Stimulated activated naive B cell treated with anti-CD40 and anti-IgM and Interleukin-4, amounts not matched to agents 10 μg/mL and 1 μg/mL and 100 μg/mL, for 72 hours (primary cell): Measurements from ENCODE around the gene THOP1.
"Not testable (repeated sequence)": the region's sequence is repeated elsewhere in the genome, so short reads cannot be mapped to it uniquely, and the experiment has no call there.

ENCODE experiments used
- ATAC-seq, 2 donors: fragments of 150-1000 bp; cut with Tn5 transposase; replicated peaks; 2 replicates each; pipeline ENCODE4 v1.10.0; 2021; ENCODE audit warnings: moderate library complexity in 1 of 2
- DNase-seq: peaks from one replicate; pipeline ENCODE4 v3.0.0; 2021
- H3K27ac Mint-ChIP-seq: one replicate; pipeline ENCODE4 v1.8.0; 2022; ENCODE audit warnings: mild to moderate bottlenecking, mixed read lengths
- H3K27me3 Mint-ChIP-seq, 2 donors: one replicate each; pipeline ENCODE4 v1.8.0; 2022; ENCODE audit warnings: mixed read lengths in 2 of 2
- H3K36me3 Mint-ChIP-seq, 2 donors: one replicate each; pipeline ENCODE4 v1.8.0; 2022; ENCODE audit warnings: mixed read lengths in 2 of 2, mild to moderate bottlenecking in 1 of 2
- H3K4me1 Mint-ChIP-seq, 2 donors: one replicate each; pipeline ENCODE4 v1.8.0; 2022; ENCODE audit warnings: mixed read lengths in 2 of 2, mild to moderate bottlenecking in 1 of 2
- H3K4me3 Mint-ChIP-seq, 2 donors: one replicate each; pipeline ENCODE4 v1.8.0; 2022; ENCODE audit warnings: mild to moderate bottlenecking in 2 of 2, mixed read lengths in 2 of 2, moderate library complexity in 1 of 2
- H3K9me3 Mint-ChIP-seq, 2 donors: one replicate each; pipeline ENCODE4 v1.8.0; 2022; ENCODE audit warnings: mixed read lengths in 2 of 2, mild to moderate bottlenecking in 1 of 2

Gene THOP1

DNA sequence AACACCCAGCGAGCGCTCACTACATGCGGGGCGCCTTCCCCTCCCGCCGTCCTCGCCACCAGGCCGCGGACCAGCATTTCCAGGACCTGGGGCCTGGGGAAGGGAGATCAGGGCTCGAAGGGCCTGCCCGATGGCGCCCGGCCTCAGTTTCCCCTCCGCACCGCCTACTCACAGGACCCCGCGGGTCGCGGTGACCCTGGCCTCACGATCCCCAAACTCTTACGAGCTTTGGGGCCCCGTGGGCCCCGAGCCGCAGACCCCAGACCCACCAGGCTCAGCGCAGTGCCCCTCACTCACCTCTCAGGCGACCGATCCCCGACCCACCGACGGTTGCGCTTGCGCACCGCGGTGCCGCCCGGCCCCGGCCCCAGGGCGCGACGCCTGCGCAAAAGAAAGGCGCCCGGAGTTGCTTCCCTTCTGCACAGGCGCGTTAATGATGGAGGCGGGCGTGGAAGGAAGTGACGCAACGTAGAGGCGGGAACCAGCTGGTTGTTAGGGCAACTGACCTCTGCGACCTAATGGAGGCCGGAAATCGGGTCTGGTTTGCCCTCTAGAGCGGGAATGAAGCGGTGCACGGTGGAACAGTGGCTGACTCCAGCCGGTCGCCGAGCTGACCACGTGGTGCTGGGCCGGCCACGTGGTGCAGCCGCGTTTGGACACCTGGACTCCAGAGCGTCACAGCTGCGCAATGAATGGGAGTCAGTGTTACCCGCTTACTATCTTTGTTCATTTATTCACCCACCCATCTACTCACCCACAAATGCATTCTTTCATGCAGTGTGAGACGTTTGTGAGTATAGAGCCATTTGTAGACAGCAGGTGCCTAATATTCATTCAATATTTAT lies 2.1 kb upstream of the THOP1 start, which contains the start of gene SGTA:
TSS of gene SGTA (minus strand) at position 338 of the 845 bp plus-strand sequence. CDS start 14,205 bp downstream, outside the sequence.
- H3K36me3 Mint-ChIP-seq = peaks cover 15 to 23% of the 10 kb centered on the region in 2 donors
- ATAC-seq (peak; percentile 86 to 88), DNase-seq (peak; percentile 98)
- H3K9me3 Mint-ChIP-seq = no peaks in the 10 kb centered on the region
- peak within 1 kb of the TSS; percentile 94 for H3K27ac Mint-ChIP-seq
- H3K4me3 Mint-ChIP-seq = peak within 1 kb of the TSS; percentile 90
- H3K4me1 Mint-ChIP-seq = peaks cover 28 to 68% of the 10 kb centered on the region in 2 donors
- no peaks in the 10 kb centered on the region for H3K27me3 Mint-ChIP-seq

DNA sequence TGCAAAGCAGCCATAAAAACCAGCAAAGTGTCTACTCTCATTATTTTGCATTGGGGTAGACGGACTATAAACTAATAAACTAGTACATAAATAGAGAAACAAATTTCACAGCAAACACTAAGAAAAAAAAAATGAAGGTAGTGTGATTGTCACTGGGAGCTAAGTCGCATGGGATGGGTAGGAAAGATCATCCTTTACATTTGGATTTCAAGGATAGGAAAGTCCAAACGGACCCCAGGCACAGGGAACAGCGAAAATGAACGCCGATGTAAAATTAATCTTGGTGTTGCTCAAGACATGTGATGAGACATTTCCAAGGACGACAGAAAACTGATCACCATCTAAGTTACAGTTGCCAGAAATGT lies 1.5 kb upstream of the THOP1 start:
- peak overlapping the region; percentile 90 for H3K4me3 Mint-ChIP-seq
- no peaks in the 10 kb centered on the region for H3K27me3 Mint-ChIP-seq
- H3K27ac Mint-ChIP-seq = peak overlapping the region; percentile 94
- H3K9me3 Mint-ChIP-seq = no peaks in the 10 kb centered on the region
- DNase-seq = no peak
- peaks cover 27 to 68% of the 10 kb centered on the region in 2 donors for H3K4me1 Mint-ChIP-seq
- no peak for ATAC-seq
- peaks cover 15 to 22% of the 10 kb centered on the region in 2 donors for H3K36me3 Mint-ChIP-seq

DNA sequence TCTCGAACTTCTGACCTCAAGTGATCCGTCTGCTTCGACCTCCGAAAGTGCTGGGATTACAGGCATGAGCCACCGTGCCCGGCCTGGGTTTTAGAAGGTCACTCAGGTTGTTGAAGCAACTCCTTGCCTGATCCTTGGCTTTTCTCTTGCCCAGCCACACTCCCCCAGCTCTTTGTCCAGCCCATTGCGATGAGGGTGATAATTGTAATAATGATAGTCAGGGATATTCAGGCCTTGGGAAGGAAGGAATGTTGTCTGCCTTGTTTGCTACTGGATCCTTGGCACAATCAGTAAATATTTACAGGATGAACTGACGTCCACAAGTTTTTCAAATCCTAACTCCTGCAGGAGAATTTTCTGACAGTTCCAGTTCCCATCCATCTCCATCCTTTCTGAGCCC lies 1.8 kb downstream of the THOP1 start:
- H3K4me3 Mint-ChIP-seq = peak overlapping the region; percentile 57 to 96
- no peak for ATAC-seq
- no peaks in the 10 kb centered on the region for H3K27me3 Mint-ChIP-seq
- no peaks in the 10 kb centered on the region for H3K9me3 Mint-ChIP-seq
- peaks cover 34 to 39% of the 10 kb centered on the region in 2 donors for H3K36me3 Mint-ChIP-seq
- no peak for DNase-seq
- no peak overlapping the region for H3K27ac Mint-ChIP-seq
- H3K4me1 Mint-ChIP-seq = peaks cover 36 to 68% of the 10 kb centered on the region in 2 donors

DNA sequence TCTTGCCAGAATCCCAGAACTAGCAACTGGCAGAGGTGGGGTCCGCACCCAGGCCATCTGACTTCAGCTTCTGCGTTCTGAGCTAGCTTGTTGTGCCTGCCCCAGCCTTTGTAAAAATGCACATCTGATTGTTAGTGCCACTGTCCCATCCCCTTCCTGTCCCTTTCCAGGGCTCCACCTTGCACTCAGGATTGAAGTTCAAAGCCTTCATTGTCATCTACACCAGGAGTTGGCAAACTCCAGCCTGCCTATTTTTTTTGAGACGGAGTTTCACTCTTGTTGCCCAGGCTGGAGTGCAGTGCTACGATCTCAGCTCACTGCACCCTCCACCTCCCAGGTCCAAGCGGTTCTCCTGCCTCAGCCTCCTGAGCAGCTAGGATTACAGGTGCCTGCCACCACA lies 2.9 kb downstream of the THOP1 start:
- Mint-ChIP-seq H3K27me3 (no peaks in the 10 kb centered on the region), H3K9me3 (no peaks in the 10 kb centered on the region), H3K27ac (peak overlapping the region; percentile 65), H3K36me3 (peaks cover 41 to 46% of the 10 kb centered on the region in 2 donors), H3K4me1 (peaks cover 35 to 61% of the 10 kb centered on the region in 2 donors), H3K4me3 (peak overlapping the region; percentile 6 to 27)
- no peak for DNase-seq
- ATAC-seq = no peak

DNA sequence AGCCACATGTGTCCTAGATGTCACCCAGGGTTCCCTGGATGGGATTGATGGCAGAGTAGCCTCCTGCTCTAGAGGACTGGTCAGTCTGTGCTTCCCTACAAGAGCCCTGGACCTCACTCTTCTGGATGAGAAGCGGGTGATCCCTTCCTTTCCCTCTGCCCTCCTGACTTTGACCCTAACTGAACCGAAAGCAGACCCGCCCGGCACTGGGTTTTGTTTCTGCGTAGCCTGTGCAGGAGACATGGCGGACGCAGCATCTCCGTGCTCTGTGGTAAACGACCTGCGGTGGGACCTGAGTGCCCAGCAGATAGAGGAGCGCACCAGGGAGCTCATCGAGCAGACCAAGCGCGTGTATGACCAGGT lies 4.9 kb downstream of the THOP1 start:
- ATAC-seq (no peak), DNase-seq (no peak)
- no peak overlapping the region for H3K4me3 Mint-ChIP-seq
- peaks cover 33 to 50% of the 10 kb centered on the region in 2 donors for H3K4me1 Mint-ChIP-seq
- peak overlapping the region; percentile 80 for H3K27ac Mint-ChIP-seq
- no peaks in the 10 kb centered on the region for H3K9me3 Mint-ChIP-seq
- no peaks in the 10 kb centered on the region for H3K27me3 Mint-ChIP-seq
- peaks cover 45 to 59% of the 10 kb centered on the region in 2 donors for H3K36me3 Mint-ChIP-seq

DNA sequence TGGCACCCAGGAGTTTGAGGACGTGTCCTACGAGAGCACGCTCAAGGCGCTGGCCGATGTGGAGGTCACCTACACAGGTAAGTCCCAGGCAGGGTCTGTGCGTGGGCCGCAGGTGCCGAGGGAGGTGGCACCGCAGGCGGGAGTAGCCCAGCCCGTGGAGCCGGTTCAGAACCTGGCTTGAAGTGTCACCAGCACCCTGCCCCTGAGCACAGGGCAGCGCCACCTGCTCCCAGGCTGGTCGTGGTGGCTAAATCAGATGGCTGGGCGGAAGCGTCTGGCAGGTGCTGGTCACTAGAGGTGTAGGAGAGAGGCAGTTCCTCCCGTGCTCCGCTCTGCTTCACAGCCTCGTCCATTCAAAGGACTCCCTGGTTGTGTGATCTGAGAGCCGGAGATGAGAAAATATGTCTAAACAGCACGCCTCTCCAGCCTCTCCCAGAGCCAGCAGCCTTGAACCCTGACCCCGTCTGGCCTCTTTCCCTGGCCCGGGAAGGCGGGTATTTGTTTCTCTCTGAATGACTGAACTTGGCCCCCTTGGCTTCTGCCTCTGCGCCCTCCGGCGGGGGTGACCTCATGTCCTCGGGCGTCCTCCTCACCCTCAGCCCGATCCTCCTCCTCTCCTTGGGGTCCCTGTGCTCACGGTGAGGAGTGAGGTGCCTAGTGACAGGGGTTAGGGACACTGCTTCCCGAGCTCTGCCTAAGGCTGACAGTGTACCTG lies 5.4 kb downstream of the THOP1 start:
- ATAC-seq (no peak), DNase-seq (no peak)
- H3K4me1 Mint-ChIP-seq = peaks cover 34 to 47% of the 10 kb centered on the region in 2 donors
- H3K4me3 Mint-ChIP-seq = no peak overlapping the region
- no peaks in the 10 kb centered on the region for H3K9me3 Mint-ChIP-seq
- peak overlapping the region; percentile 69 for H3K27ac Mint-ChIP-seq
- no peaks in the 10 kb centered on the region for H3K27me3 Mint-ChIP-seq
- peaks cover 49 to 64% of the 10 kb centered on the region in 2 donors for H3K36me3 Mint-ChIP-seq

DNA sequence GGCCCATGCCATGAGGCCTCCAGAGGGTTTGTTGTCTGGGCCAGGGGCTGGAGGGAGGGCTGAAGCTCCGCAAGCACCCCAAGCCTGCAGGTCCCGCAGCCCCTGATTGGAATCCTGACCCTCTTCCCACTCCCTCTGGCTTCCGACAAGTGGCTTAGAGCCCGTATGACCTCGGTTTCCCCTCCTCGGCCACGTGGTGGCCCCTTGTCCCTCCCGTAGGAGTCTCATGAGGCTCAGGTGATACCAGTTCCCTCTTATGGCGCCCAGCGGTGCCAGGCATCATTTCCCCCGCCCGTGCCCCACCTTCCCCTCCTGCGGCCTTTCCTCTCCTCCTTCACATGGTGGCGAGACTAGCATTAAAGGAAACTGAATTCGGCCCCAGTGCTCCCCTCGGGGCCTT lies 6.1 kb downstream of the THOP1 start:
- no peaks in the 10 kb centered on the region for H3K27me3 Mint-ChIP-seq
- no peak overlapping the region for H3K4me3 Mint-ChIP-seq
- peaks cover 52 to 69% of the 10 kb centered on the region in 2 donors for H3K36me3 Mint-ChIP-seq
- DNase-seq (no peak), ATAC-seq (no peak)
- peaks cover 32 to 40% of the 10 kb centered on the region in 2 donors for H3K4me1 Mint-ChIP-seq
- H3K9me3 Mint-ChIP-seq = no peaks in the 10 kb centered on the region
- no peak overlapping the region for H3K27ac Mint-ChIP-seq

DNA sequence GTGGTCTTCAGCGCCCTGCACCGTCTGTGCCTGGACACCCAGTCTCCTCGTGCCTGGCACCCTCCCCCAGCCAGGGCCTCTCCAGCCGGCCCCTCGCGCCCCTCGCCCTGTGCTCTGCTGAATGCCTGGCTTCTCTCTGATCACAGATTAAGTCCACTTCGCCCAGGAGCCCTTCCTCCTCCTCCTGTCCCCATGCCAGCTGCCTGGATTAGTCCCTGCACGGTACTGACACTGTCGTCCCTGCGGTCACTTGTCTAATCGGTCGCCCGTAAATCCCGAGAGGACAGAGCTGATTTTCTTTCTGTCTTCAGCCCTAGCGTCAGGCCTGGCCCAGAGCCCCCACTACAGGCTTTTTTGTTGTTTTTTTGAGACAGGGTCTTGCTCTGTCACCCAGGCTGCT lies 6.6 kb downstream of the THOP1 start:
- Mint-ChIP-seq H3K4me3 (no peak overlapping the region), H3K9me3 (no peaks in the 10 kb centered on the region), H3K4me1 (peaks cover 32 to 40% of the 10 kb centered on the region in 2 donors), H3K36me3 (peaks cover 52 to 73% of the 10 kb centered on the region in 2 donors), H3K27ac (peak overlapping the region; percentile 11), H3K27me3 (no peaks in the 10 kb centered on the region)
- ATAC-seq (no peak), DNase-seq (no peak)

DNA sequence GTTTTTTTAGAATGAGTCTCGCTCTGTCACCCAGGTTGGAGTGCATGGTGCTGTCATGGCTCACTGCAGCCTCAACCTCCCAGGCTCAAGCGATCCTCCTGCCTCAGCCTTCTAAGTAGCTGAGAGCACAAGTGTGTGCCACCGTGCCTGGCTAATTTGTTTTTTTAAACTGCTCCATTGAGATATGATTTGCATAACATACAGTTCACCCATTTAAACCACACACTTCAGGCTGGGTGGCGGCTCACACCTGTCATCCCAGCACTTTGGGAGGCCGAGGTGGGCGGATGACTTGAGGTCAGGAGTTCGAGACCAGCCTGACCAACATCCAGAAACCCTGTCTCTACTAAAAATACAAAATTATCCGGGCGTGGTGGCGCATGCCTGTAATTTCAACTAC lies 7.4 kb downstream of the THOP1 start:
- not testable (repeated sequence) for H3K27ac Mint-ChIP-seq, ATAC-seq
- peaks cover 52 to 70% of the 10 kb centered on the region in 2 donors for H3K36me3 Mint-ChIP-seq

DNA sequence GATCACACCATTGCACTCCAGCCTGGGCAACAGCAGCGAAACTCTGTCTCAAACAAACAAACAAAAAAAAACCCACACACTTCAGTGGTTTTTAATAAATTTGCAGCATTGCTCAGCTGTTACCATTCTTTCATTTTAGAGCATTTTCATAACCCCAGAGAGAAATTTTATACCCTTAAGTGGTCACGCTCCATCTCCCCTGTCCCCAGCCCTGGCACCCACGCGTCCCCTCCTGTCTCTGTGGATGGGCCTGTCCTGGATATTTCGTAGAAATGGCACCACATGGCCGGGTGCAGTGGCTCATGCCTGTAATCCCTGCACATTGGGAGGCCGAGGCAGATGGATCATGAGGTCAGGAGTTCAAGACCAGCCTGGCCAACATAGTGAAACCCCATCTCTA lies 7.8 kb downstream of the THOP1 start:
- DNase-seq = no peak
- Mint-ChIP-seq H3K27ac (no peak overlapping the region), H3K9me3 (no peaks in the 10 kb centered on the region), H3K36me3 (peaks cover 48 to 69% of the 10 kb centered on the region in 2 donors), H3K4me1 (peaks cover 22 to 28% of the 10 kb centered on the region in 2 donors), H3K27me3 (no peaks in the 10 kb centered on the region), H3K4me3 (no peak overlapping the region)
- no peak for ATAC-seq

More for the DNA sequence above, 7.4 kb downstream of the THOP1 start:
- not testable (repeated sequence) for H3K9me3 Mint-ChIP-seq, H3K4me3 Mint-ChIP-seq, DNase-seq, H3K27me3 Mint-ChIP-seq
- H3K4me1 Mint-ChIP-seq = peaks cover 26 to 33% of the 10 kb centered on the region in 2 donors

DNA sequence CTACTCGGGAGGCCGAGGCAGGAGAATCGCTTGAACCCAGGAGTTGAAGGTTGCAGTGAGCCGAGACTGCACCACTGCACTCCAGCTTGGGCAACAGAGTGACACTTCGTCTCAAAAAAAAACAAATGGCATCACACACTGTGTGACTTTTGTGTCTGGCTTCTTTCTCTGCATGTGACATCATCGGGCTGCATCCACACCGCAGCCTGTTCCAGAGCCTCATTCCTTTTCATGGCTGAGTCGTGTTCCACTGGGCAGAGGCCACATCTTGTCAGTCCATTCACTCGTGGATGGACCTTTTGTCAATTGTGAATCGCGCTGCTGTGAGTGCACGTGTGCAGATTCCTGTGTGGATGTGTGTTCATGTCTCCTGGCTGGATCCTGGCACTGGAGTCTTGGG lies 8.3 kb downstream of the THOP1 start:
- no peak for DNase-seq
- peaks cover 20 to 24% of the 10 kb centered on the region in 2 donors for H3K4me1 Mint-ChIP-seq
- no peak for ATAC-seq
- H3K27ac Mint-ChIP-seq = no peak overlapping the region
- no peak overlapping the region for H3K4me3 Mint-ChIP-seq
- H3K27me3 Mint-ChIP-seq = no peaks in the 10 kb centered on the region
- no peaks in the 10 kb centered on the region for H3K9me3 Mint-ChIP-seq
- peaks cover 45 to 66% of the 10 kb centered on the region in 2 donors for H3K36me3 Mint-ChIP-seq

DNA sequence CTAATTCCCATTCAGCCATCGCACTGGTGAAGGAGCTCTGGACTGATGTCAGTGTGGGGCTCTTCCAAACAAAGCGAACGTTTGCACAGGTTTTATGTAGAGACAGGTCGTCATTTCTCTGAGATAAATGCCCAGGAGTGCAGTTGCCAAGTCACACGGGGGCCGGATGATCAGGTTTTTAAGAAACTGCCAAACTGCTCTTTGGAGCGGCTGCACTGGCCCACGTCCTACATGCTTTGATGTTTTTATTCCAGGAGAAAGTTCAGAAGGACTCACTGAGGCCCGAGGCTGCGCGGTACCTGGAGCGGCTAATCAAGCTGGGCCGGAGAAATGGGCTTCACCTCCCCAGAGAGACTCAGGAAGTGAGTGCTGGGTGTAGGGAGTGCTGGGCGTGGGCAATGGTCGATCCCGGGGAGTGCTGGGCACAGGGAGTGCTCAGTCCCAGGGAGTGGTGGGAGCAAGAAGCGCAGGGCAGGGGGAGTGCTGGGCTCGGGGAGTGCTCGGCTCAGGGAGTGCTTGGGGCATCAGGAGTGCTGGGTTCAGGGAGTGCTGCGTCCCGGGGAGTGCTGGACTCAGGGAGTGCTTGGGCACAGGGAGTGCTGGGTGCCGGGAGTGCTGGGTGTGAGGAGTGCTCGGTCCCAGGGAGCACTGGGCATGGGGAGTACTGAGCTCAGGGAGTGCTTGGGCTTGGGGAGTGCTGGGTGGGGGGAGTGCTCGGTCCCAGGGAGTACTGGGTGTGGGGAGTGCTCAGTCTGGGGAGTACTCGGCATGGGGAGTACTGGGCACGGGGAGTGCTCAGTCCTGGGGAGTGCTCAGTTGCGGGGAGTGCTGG lies 10.7 kb downstream of the THOP1 start:
- H3K4me3 Mint-ChIP-seq = no peak overlapping the region

DNA sequence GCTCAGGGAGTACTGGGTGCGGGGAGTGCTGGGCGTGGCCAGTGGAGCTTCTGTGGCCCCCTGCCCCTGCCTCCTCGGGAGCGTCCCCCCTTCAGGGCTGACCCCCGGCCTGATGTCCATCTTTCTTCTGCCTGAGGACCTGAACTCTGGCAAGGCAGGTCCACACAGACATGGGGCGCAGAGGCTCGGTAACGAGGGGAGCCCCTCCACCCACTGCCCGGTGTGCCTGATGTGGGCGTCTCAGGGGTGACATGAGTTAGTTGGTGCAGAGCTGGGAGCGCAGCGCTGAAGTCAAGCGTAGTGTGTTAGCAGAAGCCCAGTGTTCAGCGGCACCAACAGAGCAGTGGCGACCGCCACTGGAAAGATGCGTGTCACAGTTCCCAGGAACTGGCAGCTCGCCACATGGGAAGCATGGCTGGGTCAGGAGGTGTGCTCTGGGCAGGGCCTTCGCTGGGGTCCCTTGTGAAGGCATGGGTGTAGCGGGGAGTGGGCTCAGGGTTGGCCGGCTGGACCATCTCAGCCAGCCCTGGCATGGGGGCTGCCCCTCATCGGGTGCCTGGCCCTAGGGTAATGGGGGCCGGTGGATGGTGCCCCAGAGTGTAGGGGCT lies 11.5 kb downstream of the THOP1 start:
- Mint-ChIP-seq H3K27me3 (no peaks in the 10 kb centered on the region), H3K4me1 (peaks cover 3 to 6% of the 10 kb centered on the region in 2 donors), H3K27ac (no peak overlapping the region), H3K4me3 (no peak overlapping the region), H3K36me3 (peaks cover 43 to 61% of the 10 kb centered on the region in 2 donors), H3K9me3 (no peaks in the 10 kb centered on the region)
- ATAC-seq = no peak
- no peak for DNase-seq

More for the DNA sequence above, 10.7 kb downstream of the THOP1 start:
- H3K27ac Mint-ChIP-seq = no peak overlapping the region
- H3K9me3 Mint-ChIP-seq = no peaks in the 10 kb centered on the region
- peaks cover 5 to 6% of the 10 kb centered on the region in 2 donors for H3K4me1 Mint-ChIP-seq
- no peak for ATAC-seq
- no peak for DNase-seq
- no peaks in the 10 kb centered on the region for H3K27me3 Mint-ChIP-seq
- H3K36me3 Mint-ChIP-seq = peaks cover 39 to 59% of the 10 kb centered on the region in 2 donors

DNA sequence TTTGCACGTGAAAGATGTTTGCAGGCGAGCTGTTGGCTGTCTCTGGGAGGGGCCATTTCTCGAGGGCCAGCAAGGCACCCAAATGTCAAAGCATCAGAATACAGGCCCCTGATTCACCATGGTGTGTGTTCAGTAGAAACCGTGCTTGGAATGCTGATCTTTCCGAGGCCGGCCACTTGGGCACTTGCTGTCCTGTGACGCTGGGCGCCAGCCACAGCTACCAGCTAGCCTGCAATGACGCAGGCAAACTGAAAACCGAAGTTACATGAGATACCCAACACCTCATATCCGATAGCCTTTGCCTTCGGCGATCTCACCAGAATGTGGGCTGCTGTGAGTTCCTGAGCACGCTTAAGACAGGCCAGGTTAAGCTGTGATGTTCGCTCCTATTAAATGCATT lies 12.0 kb downstream of the THOP1 start:
- no peaks in the 10 kb centered on the region for H3K27me3 Mint-ChIP-seq
- ATAC-seq (no peak), DNase-seq (no peak)
- H3K4me3 Mint-ChIP-seq = no peak overlapping the region
- peaks cover 0 to 6% of the 10 kb centered on the region in 2 donors for H3K4me1 Mint-ChIP-seq
- H3K27ac Mint-ChIP-seq = no peak overlapping the region
- peaks cover 42 to 62% of the 10 kb centered on the region in 2 donors for H3K36me3 Mint-ChIP-seq
- H3K9me3 Mint-ChIP-seq = no peaks in the 10 kb centered on the region
